Measurements from ENCODE around the gene GALNS. TPM values are rescaled to one million over a fixed set of nuclear protein-coding genes. Genes with fewer than 3 reads are reported as not detected.
A peak's percentile ranks its signal among the peaks of the same experiment; 100 is the strongest.

The GALNS gene
- total and polyA plus RNA-seq, 2 of the 13 experiments (the other 11 are each of a cell fraction or from before 2014, with no cell fraction given), result 9.2 to 9.8 TPM

- TF ChIP-seq XRCC5 (optimal IDR thresholded peaks at IDR 0.05; ENCODE audit: low read length), result peak; percentile 97
- no peak for TF ChIP-seq SRSF1 (optimal IDR thresholded peaks at IDR 0.05; ENCODE audit: low read depth, low read length)
- TF ChIP-seq RBM39 (IDR thresholded peaks at IDR 0.05; ENCODE audit: low read depth, low read length, poor library complexity, severe bottlenecking), result peak; percentile 87
- no peak for TF ChIP-seq KAT8 (CRISPR knock-in tag; IDR thresholded peaks at IDR 0.05)
- TF ChIP-seq, protein P1, sequence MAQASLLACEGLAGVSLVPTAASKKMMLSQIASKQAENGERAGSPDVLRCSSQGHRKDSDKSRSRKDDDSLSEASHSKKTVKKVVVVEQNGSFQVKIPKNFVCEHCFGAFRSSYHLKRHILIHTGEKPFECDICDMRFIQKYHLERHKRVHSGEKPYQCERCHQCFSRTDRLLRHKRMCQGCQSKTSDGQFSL (CRISPR knock-in tag; IDR thresholded peaks at IDR 0.05), result no peak; the same call in 1 of the 2 replicates
- TF ChIP-seq NCOA1 (CRISPR knock-in tag; IDR thresholded peaks at IDR 0.05), result no peak
- TF ChIP-seq MTF1 (CRISPR knock-in tag; IDR thresholded peaks at IDR 0.05), result no peak
- TF ChIP-seq ZNF20 (CRISPR knock-in tag; IDR thresholded peaks at IDR 0.05), result no peak
- TF ChIP-seq PRDM15 (CRISPR knock-in tag; IDR thresholded peaks at IDR 0.05), result no peak
- TF ChIP-seq YEATS4 (CRISPR knock-in tag; IDR thresholded peaks at IDR 0.05; ENCODE audit: borderline replicate concordance), result 0 out of 2 replicates have a peak, but pooled peaks have one; percentile 17
- TF ChIP-seq POLR2G (IDR thresholded peaks at IDR 0.05; ENCODE audit: low read depth, low read length), result no peak
- no peak for TF ChIP-seq ZNF678 (CRISPR knock-in tag; IDR thresholded peaks at IDR 0.05)
- TF ChIP-seq GZF1 (CRISPR knock-in tag; IDR thresholded peaks at IDR 0.05), result peak; percentile 79; the same call in 1 of the 2 replicates
- TF ChIP-seq ZNF83 (CRISPR knock-in tag; IDR thresholded peaks at IDR 0.05; ENCODE audit: borderline replicate concordance), result no peak
- TF ChIP-seq ZKSCAN1 (IDR thresholded peaks at IDR 0.05; ENCODE audit: low read length), result peak; percentile 31; the same call in 1 of the 2 replicates
- no peak for TF ChIP-seq TRIM24 (CRISPR knock-in tag; IDR thresholded peaks at IDR 0.05)
- TF ChIP-seq EP300 (IDR thresholded peaks at IDR 0.05; ENCODE audit: low read depth in 2 of 2, low read length in 2 of 2), result 0 out of 4 replicates have a peak, but pooled peaks of 1 of the 2 experiments have one; percentile 14
- TF ChIP-seq EP300 (CRISPR knock-in tag; IDR thresholded peaks at IDR 0.05; ENCODE audit: borderline replicate concordance), result no peak
- TF ChIP-seq, protein P2, sequence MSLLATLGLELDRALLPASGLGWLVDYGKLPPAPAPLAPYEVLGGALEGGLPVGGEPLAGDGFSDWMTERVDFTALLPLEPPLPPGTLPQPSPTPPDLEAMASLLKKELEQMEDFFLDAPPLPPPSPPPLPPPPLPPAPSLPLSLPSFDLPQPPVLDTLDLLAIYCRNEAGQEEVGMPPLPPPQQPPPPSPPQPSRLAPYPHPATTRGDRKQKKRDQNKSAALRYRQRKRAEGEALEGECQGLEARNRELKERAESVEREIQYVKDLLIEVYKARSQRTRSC (CRISPR knock-in tag; IDR thresholded peaks at IDR 0.05; ENCODE audit: low read depth), result no peak
- TF ChIP-seq ZNF709 (CRISPR knock-in tag; IDR thresholded peaks at IDR 0.05), result no peak
- TF ChIP-seq ZNF350 (CRISPR knock-in tag; IDR thresholded peaks at IDR 0.05; ENCODE audit: borderline replicate concordance, low read depth), result peak; percentile 79
- TF ChIP-seq WIZ (CRISPR knock-in tag; IDR thresholded peaks at IDR 0.05), result no peak; the same call in 1 of the 2 replicates
- TF ChIP-seq SNAI1 (CRISPR knock-in tag; IDR thresholded peaks at IDR 0.05; ENCODE audit: borderline replicate concordance), result no peak
- TF ChIP-seq ZXDC (CRISPR knock-in tag; IDR thresholded peaks at IDR 0.05), result no peak
- TF ChIP-seq KDM4B (CRISPR knock-in tag; IDR thresholded peaks at IDR 0.05), result no peak
Observed at GRCh38 chr16:88839026-88839529, 17.7 kb downstream of the GALNS start (continued).
